Prostate gland (tissue), 2 donors: ENCODE results near the gene WBP1. TPM values are rescaled to one million over a fixed set of nuclear protein-coding genes. Genes with fewer than 3 reads are reported as not detected.

ENCODE experiments used
- DNase-seq: peaks from one replicate; pipeline ENCODE4 v3.0.0-alpha.2; 2019; ENCODE audit warnings: low spot score
- H3K27ac ChIP-seq, 2 donors: fragments of 200-600 bp; sonication (generic); 2 replicates each; pipeline ENCODE4 v1.5.1; 2017 to 2019
- H3K27me3 ChIP-seq: fragments of 200-600 bp; sonication (generic); replicated peaks from 2 replicates; pipeline ENCODE4 v1.5.1; 2019; ENCODE audit not compliant: insufficient read depth
- H3K36me3 ChIP-seq, 2 donors: fragments of 200-600 bp; sonication (generic); 1 replicate in 1 of 2; 2 replicates in 1 of 2; pipeline versions ENCODE4 v1.5.1 to v1.8.1; 2017 to 2019
- H3K4me1 ChIP-seq: fragments of 200-600 bp; sonication (generic); replicated peaks from 2 replicates; pipeline ENCODE4 v1.5.1; 2019
- H3K4me3 ChIP-seq, 2 donors: fragments of 200-600 bp; sonication (generic); 2 replicates each; pipeline ENCODE4 v1.5.1; 2017 to 2019
- H3K9me3 ChIP-seq: fragments of 200-600 bp; sonication (generic); 2 replicates; pipeline ENCODE4 v1.5.1; 2017
- POLR2A ChIP-seq: fragments of 450-650 bp; IDR thresholded peaks from one replicate; pipeline ENCODE4 v1.6.1; 2016; ENCODE audit warnings: antibody characterized with exemption, mild to moderate bottlenecking
- POLR2AphosphoS5 ChIP-seq: sonication (generic); formaldehyde crosslinking; IDR thresholded peaks from one replicate; pipeline ENCODE4 v1.6.1; 2017; ENCODE audit warnings: antibody characterized with exemption
- WGBS: methylation state at CpG from one replicate; pipeline ENCODE4 v1.1.5; 2018; 5-methylcytosine and 5-hydroxymethylcytosine counted together
- intact Hi-C: fragments of 100-400 bp; cut with DNase I; formaldehyde crosslinking; loops from one replicate; pipeline ENCODE4 v1.14.2; 2022
- total RNA-seq, 2 donors: library from RNA; depleted of rRNA; stranded (reverse); fragments of >200 nt; gene quantifications; one replicate each; pipeline ENCODE4 v1.1.0, GENCODE V29; 2016
- TF ChIP-seq, protein P1 (sequence below), 4 experiments: fragments of 200-600 bp in 2 of 4; fragments of 450-650 bp in 2 of 4; sonication (generic) in 2 of 4; IDR thresholded peaks; 1 replicate in 3 of 4; 2 replicates in 1 of 4; pipeline ENCODE4 v1.5.1; 2016 to 2019; ENCODE audit warnings: antibody characterized with exemption in 4 of 4, mild to moderate bottlenecking in 2 of 4, moderate library complexity in 2 of 4

Gene WBP1
- total RNA-seq, 2 donors from 2014 or later = 73.3 to 158 TPM

DNA sequence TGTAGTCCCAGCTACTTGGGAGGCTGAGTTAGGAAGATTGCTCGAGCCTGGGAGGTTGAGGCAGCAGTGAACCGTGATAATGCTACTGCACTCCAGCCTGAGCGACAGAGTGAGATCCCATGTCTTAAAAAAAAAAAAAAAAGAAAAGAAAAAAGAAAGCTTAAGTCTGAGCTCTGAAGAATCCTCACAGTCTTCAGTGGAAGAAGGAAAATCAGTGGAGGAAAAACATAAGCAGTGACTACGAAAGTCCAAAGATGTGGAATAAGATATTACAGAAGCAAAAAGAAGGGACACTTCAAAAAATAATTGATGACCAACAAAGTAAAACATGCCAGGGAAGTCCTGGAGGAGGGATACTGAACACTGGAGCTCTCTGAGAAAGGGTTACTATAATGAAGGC lies 52.0 kb downstream of the WBP1 start:
- WGBS = 74% methylated on average over 4 of the region's 4 CpGs
- peaks cover 0 to 5% of the 10 kb centered on the region in 2 donors for H3K36me3 ChIP-seq
- no peaks in the 10 kb centered on the region for H3K9me3 ChIP-seq
- intact Hi-C loops = no loop called here
- DNase-seq = no peak
- no peak for TF ChIP-seq POLR2AphosphoS5
- TF ChIP-seq POLR2A = no peak
- TF ChIP-seq, protein P1, sequence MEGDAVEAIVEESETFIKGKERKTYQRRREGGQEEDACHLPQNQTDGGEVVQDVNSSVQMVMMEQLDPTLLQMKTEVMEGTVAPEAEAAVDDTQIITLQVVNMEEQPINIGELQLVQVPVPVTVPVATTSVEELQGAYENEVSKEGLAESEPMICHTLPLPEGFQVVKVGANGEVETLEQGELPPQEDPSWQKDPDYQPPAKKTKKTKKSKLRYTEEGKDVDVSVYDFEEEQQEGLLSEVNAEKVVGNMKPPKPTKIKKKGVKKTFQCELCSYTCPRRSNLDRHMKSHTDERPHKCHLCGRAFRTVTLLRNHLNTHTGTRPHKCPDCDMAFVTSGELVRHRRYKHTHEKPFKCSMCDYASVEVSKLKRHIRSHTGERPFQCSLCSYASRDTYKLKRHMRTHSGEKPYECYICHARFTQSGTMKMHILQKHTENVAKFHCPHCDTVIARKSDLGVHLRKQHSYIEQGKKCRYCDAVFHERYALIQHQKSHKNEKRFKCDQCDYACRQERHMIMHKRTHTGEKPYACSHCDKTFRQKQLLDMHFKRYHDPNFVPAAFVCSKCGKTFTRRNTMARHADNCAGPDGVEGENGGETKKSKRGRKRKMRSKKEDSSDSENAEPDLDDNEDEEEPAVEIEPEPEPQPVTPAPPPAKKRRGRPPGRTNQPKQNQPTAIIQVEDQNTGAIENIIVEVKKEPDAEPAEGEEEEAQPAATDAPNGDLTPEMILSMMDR (IDR thresholded peaks at IDR 0.05) = no peak
- H3K27ac ChIP-seq = no peak overlapping the region
- no peak overlapping the region for H3K4me3 ChIP-seq
- peaks cover 18% of the 10 kb centered on the region for H3K4me1 ChIP-seq
- peaks cover 29% of the 10 kb centered on the region for H3K27me3 ChIP-seq

Other genes with a start within 250 kb of the WBP1 start
- gene SLC4A5, start 115.0 kb upstream of the WBP1 start, total RNA-seq = 10 to 100 TPM in 1 of 2 donors, 1 to 10 TPM in 1; 6.2 to 65.9 TPM
- 100 to 1,000 TPM in 1 of 2 donors, 10 to 100 TPM in 1; 93.9 to 294 TPM for gene DCTN1, start 78.1 kb upstream of the WBP1 start, total RNA-seq
- gene C2orf81, start 36.8 kb upstream of the WBP1 start, total RNA-seq = 1 to 10 TPM; 6.1 to 6.8 TPM
- gene WDR54, start 36.7 kb upstream of the WBP1 start, total RNA-seq = 10 to 100 TPM; 11.4 to 19.4 TPM
- gene RTKN, start 16.5 kb upstream of the WBP1 start, total RNA-seq = 10 to 100 TPM; 24.5 to 26.0 TPM
- gene INO80B, start 3.4 kb upstream of the WBP1 start, total RNA-seq = 10 to 100 TPM; 28.3 to 46.7 TPM
- gene MOGS, start 6.9 kb downstream of the WBP1 start, total RNA-seq = 10 to 100 TPM; 57.1 to 68.3 TPM
- 10 to 100 TPM; 28.2 to 63.3 TPM for gene MRPL53, start 14.2 kb downstream of the WBP1 start, total RNA-seq
- 10 to 100 TPM; 28.0 to 28.3 TPM for gene CCDC142, start 24.6 kb downstream of the WBP1 start, total RNA-seq
- 10 to 100 TPM; 24.0 to 27.6 TPM for gene TTC31, start 24.6 kb downstream of the WBP1 start, total RNA-seq
- 1 to 10 TPM in 1 of 2 donors, not detected in 1; 1.2 TPM for gene LBX2, start 41.2 kb downstream of the WBP1 start, total RNA-seq
- 10 to 100 TPM; 13.6 to 14.7 TPM for gene PCGF1, start 49.3 kb downstream of the WBP1 start, total RNA-seq
- under 1 TPM in 1 of 2 donors, not detected in 1; 0.97 TPM for gene TLX2, start 56.0 kb downstream of the WBP1 start, total RNA-seq
- gene DQX1, start 67.8 kb downstream of the WBP1 start, total RNA-seq = not detected
- gene AUP1, start 71.3 kb downstream of the WBP1 start, total RNA-seq = 100 to 1,000 TPM; 101 to 124 TPM
- gene HTRA2, start 71.5 kb downstream of the WBP1 start, total RNA-seq = 10 to 100 TPM; 19.1 to 37.9 TPM
- gene LOXL3, start 95.5 kb downstream of the WBP1 start, total RNA-seq = 10 to 100 TPM in 1 of 2 donors, 1 to 10 TPM in 1; 1.3 to 10.7 TPM
- 10 to 100 TPM in 1 of 2 donors, 1 to 10 TPM in 1; 4.5 to 18.9 TPM for gene DOK1, start 96.3 kb downstream of the WBP1 start, total RNA-seq
- gene M1AP, start 189.9 kb downstream of the WBP1 start, total RNA-seq = 10 to 100 TPM in 1 of 2 donors, under 1 TPM in 1; 0.18 to 10.9 TPM
- gene SEMA4F, start 195.8 kb downstream of the WBP1 start, total RNA-seq = 10 to 100 TPM; 12.3 to 16.5 TPM